ENCODE data around the gene MAP2K3.

The MAP2K3 gene

DNA sequence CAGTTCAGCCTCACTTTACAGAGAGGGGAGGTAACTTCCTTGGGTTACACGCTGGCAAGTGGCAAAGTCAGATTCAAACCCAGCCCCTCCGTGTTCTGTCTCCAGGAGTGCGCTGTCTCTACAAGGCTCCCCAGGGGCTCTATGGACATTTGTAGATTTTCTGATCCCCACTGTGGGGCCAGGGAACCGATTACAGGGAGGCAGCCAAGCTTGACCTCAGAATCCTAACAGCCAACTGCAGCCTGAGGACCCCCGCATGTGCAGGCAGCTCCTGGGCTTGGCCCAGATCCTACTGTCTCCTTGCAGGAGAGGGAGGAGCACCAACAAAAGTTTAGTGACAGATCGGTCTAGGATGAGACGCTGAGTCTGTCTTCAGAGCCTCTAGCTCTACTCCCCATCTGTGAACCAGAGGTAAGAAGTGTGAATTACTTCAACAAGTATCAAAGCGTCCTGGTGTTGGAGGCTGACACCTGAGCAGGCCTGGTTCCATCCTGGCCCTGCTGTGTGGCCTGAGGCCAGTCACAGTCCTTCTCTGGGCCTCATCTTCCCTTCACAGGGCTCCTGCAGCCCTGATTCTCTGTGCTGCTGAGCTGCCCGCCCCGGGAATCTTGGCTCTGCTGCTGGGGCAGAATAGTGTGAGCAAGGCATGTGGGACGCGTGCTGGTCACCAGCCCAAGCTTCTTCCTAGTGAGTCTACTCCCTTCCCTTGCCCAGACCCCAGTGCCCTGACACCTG lies 22.1 kb upstream of the MAP2K3 start:
- no peaks in the 10 kb centered on the region for H3K9me3 ChIP-seq (ENCODE audit: control insufficient read depth, insufficient read depth, low read depth, low read length)
- no peaks in the 10 kb centered on the region for H3K4me1 ChIP-seq (ENCODE audit: control insufficient read depth, insufficient read depth, low read length)
- H3K36me3 ChIP-seq (ENCODE audit: control insufficient read depth in 2 of 2, insufficient read depth in 1 of 2, low read length in 2 of 2), result no peaks in the 10 kb centered on the region
- POLR2A ChIA-PET, result no interaction called here
- H3K4me3 ChIP-seq (ENCODE audit: low read depth, low read length), result no peak overlapping the region
- CTCF ChIA-PET, result interaction anchor here (1.1 to 1.5 kb wide), 3 partner anchors 17 to 23 kb away, joined by 3 to 8 read pairs (median 5); no protein-coding TSS in a partner anchor
- TF ChIP-seq ZNF704 (tag by site-specific recombination; IDR thresholded peaks at IDR 0.05) (no peak), ZNF211 (tag by site-specific recombination; IDR thresholded peaks at IDR 0.05; ENCODE audit: low read depth) (no peak), ZNF768 (tag by site-specific recombination; IDR thresholded peaks at IDR 0.05) (peak; percentile 26; the same call in 1 of the 2 replicates), ZNF623 (tag by site-specific recombination; IDR thresholded peaks at IDR 0.05) (peak; percentile 67), PRDM1 (tag by site-specific recombination; IDR thresholded peaks at IDR 0.05) (no peak)
- H3K27ac ChIP-seq (ENCODE audit: extremely low read depth, low read depth, low read length), result no peak overlapping the region

DNA sequence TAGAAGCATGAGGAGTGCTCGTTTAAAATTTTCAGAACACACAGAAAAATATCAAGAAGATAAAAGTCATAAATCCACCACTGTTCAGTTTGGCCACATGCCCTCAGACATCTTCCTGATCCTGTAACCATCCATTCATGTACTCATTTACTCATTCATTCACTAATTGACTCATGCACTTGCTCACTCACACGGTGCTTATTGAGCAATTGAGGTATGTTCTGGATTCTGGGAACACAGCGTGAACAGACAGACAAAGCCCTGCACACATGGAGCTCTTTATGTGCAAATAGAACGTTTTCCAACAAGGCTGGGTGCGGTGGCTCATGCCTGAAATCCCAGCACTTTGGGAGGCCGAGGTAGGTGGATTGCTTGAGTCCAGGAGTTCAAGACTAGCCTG lies 21.1 kb upstream of the MAP2K3 start:
- POLR2A ChIA-PET, result no interaction called here

GRCh38 chr17:21268596-21269188 lies 15.8 kb upstream of the MAP2K3 start:
- no peak overlapping the region for H3K27ac ChIP-seq (ENCODE audit: extremely low read depth, low read depth, low read length)
- TF ChIP-seq ZSCAN4 (tag by site-specific recombination; IDR thresholded peaks at IDR 0.05), result no peak
- TF ChIP-seq ZFP3 (tag by site-specific recombination; IDR thresholded peaks at IDR 0.05; ENCODE audit: low read depth), result peak; percentile 83
- no peaks in the 10 kb centered on the region for H3K4me1 ChIP-seq (ENCODE audit: control insufficient read depth, insufficient read depth, low read length)
- ChIA-PET POLR2A (no interaction called here), CTCF (interaction anchor here (0.7 to 2.0 kb wide), 3 partner anchors 8 to 243 kb away, joined by 3 to 14 read pairs (median 3); no protein-coding TSS in a partner anchor)
- no peaks in the 10 kb centered on the region for H3K9me3 ChIP-seq (ENCODE audit: control insufficient read depth, insufficient read depth, low read depth, low read length)
- H3K36me3 ChIP-seq (ENCODE audit: control insufficient read depth in 2 of 2, insufficient read depth in 1 of 2, low read length in 2 of 2), result no peaks in the 10 kb centered on the region
- H3K4me3 ChIP-seq (ENCODE audit: low read depth, low read length), result no peak overlapping the region

More for the DNA sequence above, 21.1 kb upstream of the MAP2K3 start:
- Histone ChIP-seq H3K27ac (ENCODE audit: extremely low read depth, low read depth, low read length) (no peak overlapping the region), H3K36me3 (ENCODE audit: control insufficient read depth in 2 of 2, insufficient read depth in 1 of 2, low read length in 2 of 2) (no peaks in the 10 kb centered on the region), H3K4me3 (ENCODE audit: low read depth, low read length) (no peak overlapping the region), H3K4me1 (ENCODE audit: control insufficient read depth, insufficient read depth, low read length) (no peaks in the 10 kb centered on the region), H3K9me3 (ENCODE audit: control insufficient read depth, insufficient read depth, low read depth, low read length) (no peaks in the 10 kb centered on the region)
- CTCF ChIA-PET, result interaction anchor here (1.2 to 1.9 kb wide), 4 partner anchors 12 to 136 kb away, joined by 3 to 8 read pairs (median 6); no protein-coding TSS in a partner anchor
- TF ChIP-seq ZNF239 (tag by site-specific recombination; IDR thresholded peaks at IDR 0.05), result no peak
- 0 out of 2 replicates have a peak, but pooled peaks have one; percentile 38 for TF ChIP-seq ZNF600 (tag by site-specific recombination; IDR thresholded peaks at IDR 0.05)

DNA sequence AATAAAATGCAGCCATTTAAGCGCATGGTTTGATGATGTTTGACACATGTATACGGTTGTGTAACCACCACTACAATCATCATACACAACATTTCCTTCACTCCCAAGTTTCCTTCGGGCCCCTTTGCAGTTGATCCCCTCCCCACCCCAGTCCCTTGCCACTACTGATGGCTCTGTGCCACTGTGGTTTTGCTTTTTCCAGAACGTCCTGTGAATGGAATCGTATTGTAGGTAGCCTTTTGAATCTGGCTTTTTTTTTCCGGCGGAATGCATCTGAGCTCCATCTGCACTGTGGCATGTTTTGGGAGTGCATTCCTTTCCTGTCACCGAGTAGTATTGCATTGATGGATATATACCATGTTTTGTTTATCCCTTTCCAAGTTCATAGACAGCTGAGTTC lies 15.1 kb upstream of the MAP2K3 start:
- no peak overlapping the region for H3K4me3 ChIP-seq (ENCODE audit: low read depth, low read length)
- ChIA-PET POLR2A (no interaction called here), CTCF (interaction anchor here (0.5 to 2.0 kb wide), 6 partner anchors 8 to 242 kb away, joined by 3 to 14 read pairs (median 4); no protein-coding TSS in a partner anchor)
- no peaks in the 10 kb centered on the region for H3K4me1 ChIP-seq (ENCODE audit: control insufficient read depth, insufficient read depth, low read length)
- no peaks in the 10 kb centered on the region for H3K36me3 ChIP-seq (ENCODE audit: control insufficient read depth in 2 of 2, insufficient read depth in 1 of 2, low read length in 2 of 2)
- no peak overlapping the region for H3K27ac ChIP-seq (ENCODE audit: extremely low read depth, low read depth, low read length)
- TF ChIP-seq ZBTB48 (tag by site-specific recombination; IDR thresholded peaks at IDR 0.05) (no peak), ZNF223 (tag by site-specific recombination; IDR thresholded peaks at IDR 0.05) (no peak), ZNF266 (tag by site-specific recombination; IDR thresholded peaks at IDR 0.05; ENCODE audit: low read depth) (no peak), ZNF16 (tag by site-specific recombination; IDR thresholded peaks at IDR 0.05; ENCODE audit: low read depth) (no peak), ZNF433 (tag by site-specific recombination; IDR thresholded peaks at IDR 0.05; ENCODE audit: low read depth) (no peak), ZNF621 (tag by site-specific recombination; IDR thresholded peaks at IDR 0.05) (no peak), MEIS1 (CRISPR knock-in tag; IDR thresholded peaks at IDR 0.05; ENCODE audit: borderline replicate concordance) (no peak), OSR2 (tag by site-specific recombination; IDR thresholded peaks at IDR 0.05) (no peak), ZNF830 (tag by site-specific recombination; IDR thresholded peaks at IDR 0.05; ENCODE audit: low read depth) (no peak), SCRT2 (tag by site-specific recombination; IDR thresholded peaks at IDR 0.05) (no peak), ZXDB (tag by site-specific recombination; IDR thresholded peaks at IDR 0.05) (no peak)
- no peaks in the 10 kb centered on the region for H3K9me3 ChIP-seq (ENCODE audit: control insufficient read depth, insufficient read depth, low read depth, low read length)

Measured in HEK293 (cell line).